Measurements from ENCODE around the gene ZNF575. TPM values are rescaled to one million over a fixed set of nuclear protein-coding genes. Genes with fewer than 3 reads are reported as not detected.

ZNF575 gene
- total RNA-seq, 1 donor from 2014 or later: 1.8 TPM

DNA sequence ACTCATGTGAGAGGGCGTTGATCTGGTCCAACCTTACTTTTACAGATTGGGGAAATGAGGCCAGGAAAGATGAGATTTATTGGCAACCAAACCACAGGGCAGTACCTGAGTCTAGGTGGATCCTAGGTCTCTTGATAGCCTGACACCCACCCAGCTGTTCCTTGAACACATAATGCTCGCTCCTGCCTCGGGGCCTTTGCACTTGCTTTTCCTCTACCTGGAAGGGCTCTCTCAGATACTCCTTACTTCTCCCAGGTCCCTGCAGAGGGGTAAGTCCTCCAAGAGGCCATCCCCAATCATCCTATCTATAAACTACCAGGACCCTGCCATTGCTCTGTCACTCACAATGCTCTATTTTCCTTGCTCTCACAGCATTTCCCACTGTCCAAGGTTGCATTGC is 7.4 kb downstream of the ZNF575 start:
- no peak for DNase-seq (ENCODE audit: extremely low spot score, unreplicated experiment)
- Mint-ChIP-seq H3K36me3 (peaks cover 41% of the 10 kb centered on the region), H3K4me1 (ENCODE audit: unreplicated experiment) (peaks cover 2% of the 10 kb centered on the region), H3K27ac (no peak overlapping the region), H3K4me3 (no peak overlapping the region), H3K9me3 (peaks cover 5% of the 10 kb centered on the region), H3K27me3 (no peaks in the 10 kb centered on the region)
- TF ChIP-seq, protein P1, sequence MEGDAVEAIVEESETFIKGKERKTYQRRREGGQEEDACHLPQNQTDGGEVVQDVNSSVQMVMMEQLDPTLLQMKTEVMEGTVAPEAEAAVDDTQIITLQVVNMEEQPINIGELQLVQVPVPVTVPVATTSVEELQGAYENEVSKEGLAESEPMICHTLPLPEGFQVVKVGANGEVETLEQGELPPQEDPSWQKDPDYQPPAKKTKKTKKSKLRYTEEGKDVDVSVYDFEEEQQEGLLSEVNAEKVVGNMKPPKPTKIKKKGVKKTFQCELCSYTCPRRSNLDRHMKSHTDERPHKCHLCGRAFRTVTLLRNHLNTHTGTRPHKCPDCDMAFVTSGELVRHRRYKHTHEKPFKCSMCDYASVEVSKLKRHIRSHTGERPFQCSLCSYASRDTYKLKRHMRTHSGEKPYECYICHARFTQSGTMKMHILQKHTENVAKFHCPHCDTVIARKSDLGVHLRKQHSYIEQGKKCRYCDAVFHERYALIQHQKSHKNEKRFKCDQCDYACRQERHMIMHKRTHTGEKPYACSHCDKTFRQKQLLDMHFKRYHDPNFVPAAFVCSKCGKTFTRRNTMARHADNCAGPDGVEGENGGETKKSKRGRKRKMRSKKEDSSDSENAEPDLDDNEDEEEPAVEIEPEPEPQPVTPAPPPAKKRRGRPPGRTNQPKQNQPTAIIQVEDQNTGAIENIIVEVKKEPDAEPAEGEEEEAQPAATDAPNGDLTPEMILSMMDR (conservative IDR thresholded peaks at IDR 0.05): no peak

DNA sequence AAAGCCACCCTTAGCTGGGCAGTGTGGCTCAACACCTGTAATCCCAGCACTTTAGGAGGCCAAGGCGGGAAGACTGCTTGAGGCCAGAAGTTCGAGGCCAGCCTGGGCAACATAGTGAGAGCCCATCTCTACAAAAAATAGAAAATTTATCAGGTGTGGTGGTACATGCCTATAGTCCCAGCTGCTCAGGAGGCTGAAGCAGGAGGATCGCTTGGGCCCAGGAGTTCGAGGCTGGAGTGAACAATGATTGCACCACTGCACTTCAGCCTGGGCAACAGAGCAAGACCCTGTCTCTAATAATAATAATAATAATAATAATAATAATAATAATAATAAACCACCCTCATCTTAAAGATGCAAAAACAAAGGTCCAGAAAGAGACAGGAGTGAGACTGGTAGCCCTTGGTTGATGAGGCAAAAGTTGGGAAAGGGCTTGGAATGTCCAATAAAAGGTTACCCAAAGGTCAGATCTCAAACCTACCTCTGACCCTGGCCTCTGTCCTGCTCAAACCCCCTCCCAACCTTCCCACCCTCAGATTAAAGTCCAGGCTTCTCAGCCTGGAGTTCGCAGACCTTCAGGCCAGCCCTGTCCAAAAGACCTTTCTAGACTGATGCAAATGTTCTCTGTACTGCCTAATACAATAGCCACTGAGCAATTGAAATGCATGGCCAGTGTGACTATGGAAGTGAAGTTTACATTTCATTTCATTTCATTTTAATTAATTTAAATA is 9.1 kb downstream of the ZNF575 start:
- Mint-ChIP-seq H3K36me3 (peaks cover 36% of the 10 kb centered on the region), H3K4me1 (ENCODE audit: unreplicated experiment) (no peaks in the 10 kb centered on the region), H3K27ac (no peak overlapping the region), H3K27me3 (no peaks in the 10 kb centered on the region), H3K9me3 (peaks cover 5% of the 10 kb centered on the region), H3K4me3 (no peak overlapping the region)
- TF ChIP-seq, protein P1 (conservative IDR thresholded peaks at IDR 0.05): no peak
- DNase-seq (ENCODE audit: extremely low spot score, unreplicated experiment): no peak

DNA sequence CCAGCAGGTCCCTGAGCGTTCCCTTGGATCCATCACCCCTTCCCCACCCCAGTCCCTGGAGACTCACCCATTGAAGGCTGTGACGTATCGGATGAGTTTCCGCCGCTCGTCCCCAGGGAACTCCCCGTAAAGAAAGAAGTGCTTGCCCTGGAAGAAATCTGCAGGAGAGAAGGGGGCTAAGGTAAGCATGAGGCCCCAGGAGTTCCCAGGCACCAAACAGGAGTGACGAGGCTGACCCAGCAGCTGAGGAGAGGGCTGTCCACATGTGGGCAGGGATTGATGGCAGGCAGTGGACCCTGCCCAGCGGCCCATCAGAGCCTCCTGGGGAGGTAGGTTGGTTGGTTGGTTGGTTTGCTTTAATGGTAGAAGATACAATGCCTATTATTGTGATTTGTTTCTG is 11.1 kb downstream of the ZNF575 start:
- Mint-ChIP-seq H3K9me3 (peaks cover 3% of the 10 kb centered on the region), H3K27ac (no peak overlapping the region), H3K36me3 (peaks cover 27% of the 10 kb centered on the region), H3K4me3 (no peak overlapping the region), H3K4me1 (ENCODE audit: unreplicated experiment) (no peaks in the 10 kb centered on the region), H3K27me3 (no peaks in the 10 kb centered on the region)
- DNase-seq (ENCODE audit: extremely low spot score, unreplicated experiment): no peak
- TF ChIP-seq, protein P1 (conservative IDR thresholded peaks at IDR 0.05): no peak

DNA sequence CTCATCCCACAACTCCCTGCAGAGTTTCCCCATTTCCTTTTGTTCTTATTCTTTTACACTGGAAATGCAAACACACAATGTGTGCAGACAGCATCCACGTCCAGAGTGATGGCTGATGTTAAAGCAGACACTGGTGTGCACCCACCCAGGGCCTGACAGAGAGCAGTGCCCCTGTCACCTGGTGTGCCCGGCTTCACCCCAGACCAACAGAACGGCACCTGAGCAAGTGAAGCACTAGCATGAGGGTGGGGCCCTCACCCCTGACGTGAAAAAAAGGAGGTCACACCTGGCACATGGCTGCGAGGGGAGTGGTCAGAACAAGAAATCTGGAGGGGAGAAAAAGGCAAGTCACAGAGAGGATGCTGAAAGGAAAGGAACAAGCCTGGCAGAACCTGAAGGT is 12.3 kb downstream of the ZNF575 start:
- Mint-ChIP-seq H3K27me3 (no peaks in the 10 kb centered on the region), H3K9me3 (no peaks in the 10 kb centered on the region), H3K27ac (no peak overlapping the region), H3K4me1 (ENCODE audit: unreplicated experiment) (no peaks in the 10 kb centered on the region), H3K36me3 (peaks cover 18% of the 10 kb centered on the region), H3K4me3 (no peak overlapping the region)
- no peak for DNase-seq (ENCODE audit: extremely low spot score, unreplicated experiment)
- TF ChIP-seq, protein P1 (conservative IDR thresholded peaks at IDR 0.05): no peak

DNA sequence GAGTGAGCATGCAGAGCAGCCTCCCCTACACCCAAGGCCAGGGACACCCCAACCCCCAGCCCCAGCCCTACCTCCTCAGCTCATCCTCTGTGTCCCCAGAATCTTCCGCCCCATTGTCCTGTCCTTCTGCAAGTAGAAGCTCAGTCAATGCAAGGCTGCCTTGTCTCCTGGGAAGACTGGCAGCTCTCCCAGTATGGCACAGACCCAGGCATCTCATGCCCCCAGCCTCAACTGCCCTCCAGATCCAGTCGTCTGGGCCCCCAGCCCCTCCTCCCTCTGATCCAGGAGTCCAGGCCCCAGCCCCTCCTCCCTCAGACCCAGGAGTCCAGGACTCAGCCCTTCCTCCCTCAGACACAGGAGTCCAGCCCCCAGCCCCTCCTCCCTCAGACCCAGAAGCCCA is 13.0 kb downstream of the ZNF575 start:
- TF ChIP-seq, protein P1 (conservative IDR thresholded peaks at IDR 0.05): no peak
- no peaks in the 10 kb centered on the region for H3K27me3 Mint-ChIP-seq
- no peaks in the 10 kb centered on the region for H3K4me1 Mint-ChIP-seq (ENCODE audit: unreplicated experiment)
- H3K36me3 Mint-ChIP-seq: peaks cover 18% of the 10 kb centered on the region
- DNase-seq (ENCODE audit: extremely low spot score, unreplicated experiment): no peak
- H3K27ac Mint-ChIP-seq: no peak overlapping the region
- no peaks in the 10 kb centered on the region for H3K9me3 Mint-ChIP-seq
- H3K4me3 Mint-ChIP-seq: no peak overlapping the region

Data from type B pancreatic cell (in vitro differentiated cells).